Gastrocnemius medialis (tissue), 4 donors: Measurements from ENCODE around the gene SNRNP25. TPM values are rescaled to one million over a fixed set of nuclear protein-coding genes. Genes with fewer than 3 reads are reported as not detected.

Experiments
- ATAC-seq, 2 donors: fragments of 150-250 bp; one replicate each; pipeline ENCODE4 v1.9.1; 2016
- DNase-seq, 2 donors: peaks; one replicate each; pipeline ENCODE4 v3.0.0-alpha.2; 2019
- H3K27ac ChIP-seq, 4 donors: fragments of 200-600 bp; sonication (generic); 1 replicate in 1 of 4; 2 replicates in 3 of 4; pipeline ENCODE4 v1.5.1; 2016 to 2018; ENCODE audit warnings: mild to moderate bottlenecking in 2 of 4, moderate library complexity in 1 of 4
- H3K27me3 ChIP-seq, 3 donors: fragments of 200-600 bp; sonication (generic) in 2 of 3; 1 replicate in 1 of 3; 2 replicates in 2 of 3; pipeline versions ENCODE4 v1.5.1 to v1.6.0; 2016 to 2019; ENCODE audit warnings: mild to moderate bottlenecking in 1 of 3, moderate library complexity in 1 of 3
- H3K36me3 ChIP-seq, 2 donors: fragments of 200-600 bp; sonication (generic) in 1 of 2; one replicate each; pipeline ENCODE4 v1.5.1; 2017 to 2018
- H3K4me1 ChIP-seq, 2 donors: fragments of 200-600 bp; sonication (generic) in 1 of 2; one replicate each; pipeline ENCODE4 v1.5.1; 2016 to 2017; ENCODE audit warnings: mild to moderate bottlenecking in 2 of 2
- H3K4me3 ChIP-seq, 4 donors: fragments of 200-600 bp; sonication (generic) in 3 of 4; 1 replicate in 1 of 4; 2 replicates in 3 of 4; pipeline ENCODE4 v1.5.1; 2016 to 2019; ENCODE audit warnings: mild to moderate bottlenecking in 2 of 4
- H3K9me3 ChIP-seq, 3 donors: fragments of 200-600 bp; sonication (generic) in 2 of 3; 1 replicate in 1 of 3; 2 replicates in 2 of 3; pipeline ENCODE4 v1.5.1; 2016 to 2019
- CTCF ChIP-seq, 5 experiments: fragments of 450-650 bp in 3 of 5; fragments of 200-600 bp in 2 of 5; sonication (generic) in 2 of 5; IDR thresholded peaks in 4 of 5; conservative IDR thresholded peaks in 1 of 5; 1 replicate in 4 of 5; 2 replicates in 1 of 5; pipeline ENCODE4 v1.5.1; 2016 to 2019; ENCODE audit warnings: antibody characterized with exemption in 5 of 5, mild to moderate bottlenecking in 3 of 5, moderate library complexity in 3 of 5
- POLR2A ChIP-seq, 2 donors: fragments of 450-650 bp; IDR thresholded peaks; one replicate each; pipeline ENCODE4 v1.6.1; 2017; ENCODE audit warnings: antibody characterized with exemption in 2 of 2, mild to moderate bottlenecking in 2 of 2, moderate library complexity in 2 of 2
- in situ Hi-C, 4 donors: fragments of 200-750 bp; cut with MboI; loops; one replicate each; pipeline versions ENCODE4 v1.15.0 to v1.8.0; 2017; ENCODE audit warnings: low sequenced_read_pairs in 4 of 4
- intact Hi-C: fragments of 100-400 bp; cut with DNase I; formaldehyde crosslinking; loops from one replicate; pipeline ENCODE4 v1.15.1; 2023; ENCODE audit warnings: low total_unique reads
- total RNA-seq, 4 donors: library from RNA; depleted of rRNA; stranded (reverse); fragments of >200 nt; gene quantifications; one replicate each; pipeline versions ENCODE4 v1.1.0 to v1.2.3, GENCODE V29; 2016

Gene SNRNP25
- total RNA-seq, 4 donors from 2014 or later = 42.8 to 77.6 (median 69.7) TPM

GRCh38 chr16:41439-42068 lies 12.1 kb upstream of the SNRNP25 start:
- intact Hi-C loops = no loop called here
- ATAC-seq (no peak), DNase-seq (no peak)
- H3K9me3 ChIP-seq = no peaks in the 10 kb centered on the region
- H3K4me3 ChIP-seq = no peak overlapping the region
- in situ Hi-C loops = no loop called here
- no peaks in the 10 kb centered on the region for H3K4me1 ChIP-seq
- H3K27ac ChIP-seq = no peak overlapping the region
- peaks cover 0 to 7% of the 10 kb centered on the region in 2 donors for H3K36me3 ChIP-seq
- no peaks in the 10 kb centered on the region for H3K27me3 ChIP-seq
- no peak for TF ChIP-seq CTCF (IDR thresholded peaks at IDR 0.05 in 4 of 5, conservative IDR thresholded peaks at IDR 0.05 in 1 of 5)
- TF ChIP-seq POLR2A (IDR thresholded peaks at IDR 0.05) = no peak

- TF ChIP-seq CTCF (IDR thresholded peaks at IDR 0.05 in 4 of 5, conservative IDR thresholded peaks at IDR 0.05 in 1 of 5) = no peak
- TF ChIP-seq POLR2A (IDR thresholded peaks at IDR 0.05) = no peak
- Histone ChIP-seq H3K4me3 (no peak overlapping the region), H3K36me3 (peaks cover 0 to 9% of the 10 kb centered on the region in 2 donors), H3K27ac (no peak overlapping the region), H3K4me1 (no peaks in the 10 kb centered on the region), H3K9me3 (no peaks in the 10 kb centered on the region), H3K27me3 (no peaks in the 10 kb centered on the region)
- ATAC-seq = no peak
- DNase-seq = no peak
- in situ Hi-C loops = no loop called here
- intact Hi-C loops = no loop called here
These were observed 11.6 kb upstream of the SNRNP25 start for GRCh38 chr16:42069-42457.

DNA sequence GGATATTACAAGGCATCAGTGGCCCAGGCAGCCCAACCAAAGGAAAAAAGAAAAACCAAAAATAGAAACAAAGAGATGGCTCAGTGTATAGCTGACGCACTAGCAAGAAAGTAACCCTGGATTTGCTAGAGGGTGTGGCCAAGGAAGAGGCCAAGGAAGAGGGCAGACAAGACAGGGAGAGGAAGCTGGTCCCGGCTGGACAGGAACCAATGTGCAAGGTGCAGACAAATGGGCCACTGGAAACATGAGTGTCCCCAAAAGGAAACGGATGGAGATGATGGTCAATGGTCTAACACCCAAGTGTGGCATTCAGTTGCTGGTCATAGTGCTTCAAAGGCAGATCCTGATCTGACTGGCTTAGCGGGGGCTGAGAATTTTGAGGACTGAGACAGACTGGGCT lies 10.9 kb upstream of the SNRNP25 start:
- no peak for ATAC-seq

DNA sequence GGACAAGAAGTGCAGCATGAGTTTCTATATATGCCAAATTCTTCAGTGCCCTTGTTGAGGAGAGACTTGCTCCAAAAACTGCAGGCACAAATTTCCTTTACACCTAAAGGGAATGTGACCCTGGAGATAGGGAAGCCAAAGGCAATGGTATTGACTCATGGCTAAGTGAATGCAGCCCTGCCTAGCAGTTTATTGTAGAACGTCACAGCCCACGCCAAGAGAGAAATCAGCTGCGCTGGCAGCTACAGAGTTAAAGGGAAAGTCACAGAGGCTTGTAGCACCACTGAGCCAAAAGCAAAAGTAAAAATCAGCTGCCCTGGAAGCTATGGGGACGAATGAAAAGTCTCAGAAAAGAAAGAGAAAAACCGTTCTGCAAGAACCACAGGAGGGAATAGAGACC lies 10.3 kb upstream of the SNRNP25 start:
- Histone ChIP-seq H3K27ac (no peak overlapping the region), H3K27me3 (no peaks in the 10 kb centered on the region), H3K4me1 (no peaks in the 10 kb centered on the region), H3K36me3 (peaks cover 0 to 14% of the 10 kb centered on the region in 2 donors), H3K4me3 (no peak overlapping the region), H3K9me3 (no peaks in the 10 kb centered on the region)
- in situ Hi-C loops (no loop called here), intact Hi-C loops (no loop called here)
- no peak for DNase-seq
- ATAC-seq = no peak
- TF ChIP-seq POLR2A (IDR thresholded peaks at IDR 0.05) (no peak), CTCF (IDR thresholded peaks at IDR 0.05 in 4 of 5, conservative IDR thresholded peaks at IDR 0.05 in 1 of 5) (no peak)

More for the DNA sequence above, 10.9 kb upstream of the SNRNP25 start:
- intact Hi-C loops = no loop called here
- Histone ChIP-seq H3K9me3 (no peaks in the 10 kb centered on the region), H3K27ac (no peak overlapping the region), H3K4me1 (no peaks in the 10 kb centered on the region), H3K27me3 (no peaks in the 10 kb centered on the region), H3K36me3 (peaks cover 0 to 14% of the 10 kb centered on the region in 2 donors), H3K4me3 (no peak overlapping the region)
- TF ChIP-seq POLR2A (IDR thresholded peaks at IDR 0.05) (no peak), CTCF (IDR thresholded peaks at IDR 0.05 in 4 of 5, conservative IDR thresholded peaks at IDR 0.05 in 1 of 5) (no peak)
- in situ Hi-C loops = no loop called here
- no peak for DNase-seq

GRCh38 chr16:44655-45054 lies 9.0 kb upstream of the SNRNP25 start:
- Histone ChIP-seq H3K4me1 (no peaks in the 10 kb centered on the region), H3K4me3 (no peak overlapping the region), H3K27me3 (no peaks in the 10 kb centered on the region), H3K36me3 (peaks cover 0 to 14% of the 10 kb centered on the region in 2 donors), H3K9me3 (no peaks in the 10 kb centered on the region), H3K27ac (no peak overlapping the region)
- no peak for TF ChIP-seq POLR2A (IDR thresholded peaks at IDR 0.05)
- no peak for TF ChIP-seq CTCF (IDR thresholded peaks at IDR 0.05 in 4 of 5, conservative IDR thresholded peaks at IDR 0.05 in 1 of 5)
- ATAC-seq = no peak
- in situ Hi-C loops (no loop called here), intact Hi-C loops (no loop called here)
- no peak for DNase-seq
